ENCODE data around the gene EFCAB13.

DNA sequence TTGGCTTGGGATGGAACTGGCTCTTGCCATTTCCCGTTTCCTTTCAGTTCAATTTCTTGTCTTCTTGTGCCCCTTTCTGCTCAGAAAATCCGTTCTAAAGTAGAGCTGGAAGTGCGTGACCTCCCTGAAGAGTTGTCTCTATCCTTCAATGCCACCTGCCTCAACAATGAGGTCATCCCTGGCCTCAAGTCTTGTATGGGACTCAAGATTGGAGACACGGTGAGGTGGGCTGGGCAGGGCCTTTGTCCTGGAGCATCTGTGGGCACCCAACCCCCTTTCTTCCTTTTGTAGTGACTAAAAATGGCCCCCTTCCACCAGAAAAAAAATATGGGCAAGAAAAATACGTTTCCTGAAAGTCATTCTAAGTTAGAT lies 32.9 kb upstream of the EFCAB13 start:
- TF ChIP-seq, protein P1, sequence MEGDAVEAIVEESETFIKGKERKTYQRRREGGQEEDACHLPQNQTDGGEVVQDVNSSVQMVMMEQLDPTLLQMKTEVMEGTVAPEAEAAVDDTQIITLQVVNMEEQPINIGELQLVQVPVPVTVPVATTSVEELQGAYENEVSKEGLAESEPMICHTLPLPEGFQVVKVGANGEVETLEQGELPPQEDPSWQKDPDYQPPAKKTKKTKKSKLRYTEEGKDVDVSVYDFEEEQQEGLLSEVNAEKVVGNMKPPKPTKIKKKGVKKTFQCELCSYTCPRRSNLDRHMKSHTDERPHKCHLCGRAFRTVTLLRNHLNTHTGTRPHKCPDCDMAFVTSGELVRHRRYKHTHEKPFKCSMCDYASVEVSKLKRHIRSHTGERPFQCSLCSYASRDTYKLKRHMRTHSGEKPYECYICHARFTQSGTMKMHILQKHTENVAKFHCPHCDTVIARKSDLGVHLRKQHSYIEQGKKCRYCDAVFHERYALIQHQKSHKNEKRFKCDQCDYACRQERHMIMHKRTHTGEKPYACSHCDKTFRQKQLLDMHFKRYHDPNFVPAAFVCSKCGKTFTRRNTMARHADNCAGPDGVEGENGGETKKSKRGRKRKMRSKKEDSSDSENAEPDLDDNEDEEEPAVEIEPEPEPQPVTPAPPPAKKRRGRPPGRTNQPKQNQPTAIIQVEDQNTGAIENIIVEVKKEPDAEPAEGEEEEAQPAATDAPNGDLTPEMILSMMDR (conservative IDR thresholded peaks at IDR 0.05; ENCODE audit: low read depth, low read length) = no peak
- TF ChIP-seq EZH2phosphoT487 (IDR thresholded peaks at IDR 0.05; ENCODE audit: borderline replicate concordance, low read length) = no peak
